Ishikawa (cell line): Measurements from ENCODE around the gene STEAP1.
A peak's percentile ranks its signal among the peaks of the same experiment; 100 is the strongest.

Experiments used
- CEBPB ChIP-seq: IDR thresholded peaks from 2 replicates; pipeline ENCODE4 v1.6.1; 2012
- CREB1 ChIP-seq: IDR thresholded peaks from 2 replicates; pipeline ENCODE4 v1.6.1; 2012; ENCODE audit warnings: low read depth
- EGR1 ChIP-seq: IDR thresholded peaks from 2 replicates; pipeline ENCODE4 v1.6.1; 2012
- EP300 ChIP-seq: IDR thresholded peaks from 2 replicates; pipeline ENCODE4 v1.6.1; 2012; ENCODE audit warnings: borderline replicate concordance
- FOXM1 ChIP-seq: IDR thresholded peaks from 2 replicates; pipeline ENCODE4 v1.6.1; 2012; ENCODE audit warnings: low read depth, borderline replicate concordance
- NFIC ChIP-seq: IDR thresholded peaks from 2 replicates; pipeline ENCODE4 v1.6.1; 2012
- RAD21 ChIP-seq: IDR thresholded peaks from 2 replicates; pipeline ENCODE4 v1.6.1; 2012; ENCODE audit warnings: low read depth
- TAF1 ChIP-seq: IDR thresholded peaks from 2 replicates; pipeline ENCODE4 v1.6.1; 2012; ENCODE audit warnings: low read depth, mild to moderate bottlenecking
- TCF12 ChIP-seq: IDR thresholded peaks from 2 replicates; pipeline ENCODE4 v1.6.1; 2012; ENCODE audit warnings: low read depth
- TEAD4 ChIP-seq: IDR thresholded peaks from 2 replicates; pipeline ENCODE4 v1.6.1; 2012
- YY1 ChIP-seq: IDR thresholded peaks from 2 replicates; pipeline ENCODE4 v1.6.1; 2012; ENCODE audit warnings: low read depth
- ZBTB7A ChIP-seq: IDR thresholded peaks from 2 replicates; pipeline ENCODE4 v1.6.1; 2012; ENCODE audit warnings: low read depth
- TF ChIP-seq, protein P1 (sequence below): IDR thresholded peaks from 2 replicates; pipeline ENCODE4 v1.6.1; 2012; ENCODE audit warnings: low read depth, mild to moderate bottlenecking
- TF ChIP-seq, protein P2 (sequence below): IDR thresholded peaks from 2 replicates; pipeline ENCODE4 v1.6.1; 2012
- TF ChIP-seq, protein P3 (sequence below): IDR thresholded peaks from 2 replicates; pipeline ENCODE4 v1.6.1; 2012

The STEAP1 gene

DNA sequence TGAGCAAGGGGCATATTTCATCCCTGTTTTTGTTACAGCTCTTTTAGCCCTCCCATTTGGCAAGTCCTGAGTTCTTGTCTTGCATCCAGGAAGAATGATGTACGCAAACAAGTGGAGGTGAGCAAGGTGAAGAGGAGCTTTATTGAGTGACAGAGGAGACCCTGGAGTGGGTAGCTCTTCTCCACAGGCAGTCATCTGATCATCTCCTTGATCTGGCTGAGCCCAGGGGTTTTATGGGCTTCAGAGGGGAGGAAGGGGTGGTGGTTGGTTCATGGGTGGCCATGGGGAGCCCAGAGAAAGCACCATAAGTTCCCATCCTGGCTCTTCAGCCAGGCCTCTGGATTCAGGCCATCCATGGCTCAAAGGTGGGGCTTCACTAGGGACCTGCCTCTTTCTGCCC, 21.9 kb downstream of the STEAP1 start:
- TF ChIP-seq TEAD4 (no peak), TCF12 (no peak)

DNA sequence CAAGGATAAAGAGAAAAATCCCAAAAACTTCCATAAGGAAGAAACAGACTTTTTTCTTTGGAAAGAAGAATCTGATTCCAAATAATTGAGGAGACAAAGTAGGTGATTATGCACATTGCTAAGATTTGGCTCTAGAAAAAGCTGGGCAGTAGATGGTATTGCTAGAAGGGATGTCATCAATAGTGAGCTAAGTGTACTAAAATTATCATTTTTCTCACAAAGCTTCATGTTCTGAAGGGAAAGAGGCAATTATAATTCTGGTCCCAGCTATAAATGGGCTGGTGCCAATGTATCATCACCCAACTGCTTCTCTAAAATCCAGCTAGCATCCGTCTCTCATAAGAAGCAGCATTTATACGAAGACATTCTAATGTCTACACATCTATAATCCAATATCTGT, 23.9 kb downstream of the STEAP1 start:
- TF ChIP-seq FOXM1 (no peak), TAF1 (no peak), RAD21 (no peak), CREB1 (no peak), EP300 (no peak), TEAD4 (no peak), YY1 (no peak), NFIC (no peak), TCF12 (no peak), ZBTB7A (no peak), CEBPB (no peak), EGR1 (no peak)
- TF ChIP-seq, protein P1, sequence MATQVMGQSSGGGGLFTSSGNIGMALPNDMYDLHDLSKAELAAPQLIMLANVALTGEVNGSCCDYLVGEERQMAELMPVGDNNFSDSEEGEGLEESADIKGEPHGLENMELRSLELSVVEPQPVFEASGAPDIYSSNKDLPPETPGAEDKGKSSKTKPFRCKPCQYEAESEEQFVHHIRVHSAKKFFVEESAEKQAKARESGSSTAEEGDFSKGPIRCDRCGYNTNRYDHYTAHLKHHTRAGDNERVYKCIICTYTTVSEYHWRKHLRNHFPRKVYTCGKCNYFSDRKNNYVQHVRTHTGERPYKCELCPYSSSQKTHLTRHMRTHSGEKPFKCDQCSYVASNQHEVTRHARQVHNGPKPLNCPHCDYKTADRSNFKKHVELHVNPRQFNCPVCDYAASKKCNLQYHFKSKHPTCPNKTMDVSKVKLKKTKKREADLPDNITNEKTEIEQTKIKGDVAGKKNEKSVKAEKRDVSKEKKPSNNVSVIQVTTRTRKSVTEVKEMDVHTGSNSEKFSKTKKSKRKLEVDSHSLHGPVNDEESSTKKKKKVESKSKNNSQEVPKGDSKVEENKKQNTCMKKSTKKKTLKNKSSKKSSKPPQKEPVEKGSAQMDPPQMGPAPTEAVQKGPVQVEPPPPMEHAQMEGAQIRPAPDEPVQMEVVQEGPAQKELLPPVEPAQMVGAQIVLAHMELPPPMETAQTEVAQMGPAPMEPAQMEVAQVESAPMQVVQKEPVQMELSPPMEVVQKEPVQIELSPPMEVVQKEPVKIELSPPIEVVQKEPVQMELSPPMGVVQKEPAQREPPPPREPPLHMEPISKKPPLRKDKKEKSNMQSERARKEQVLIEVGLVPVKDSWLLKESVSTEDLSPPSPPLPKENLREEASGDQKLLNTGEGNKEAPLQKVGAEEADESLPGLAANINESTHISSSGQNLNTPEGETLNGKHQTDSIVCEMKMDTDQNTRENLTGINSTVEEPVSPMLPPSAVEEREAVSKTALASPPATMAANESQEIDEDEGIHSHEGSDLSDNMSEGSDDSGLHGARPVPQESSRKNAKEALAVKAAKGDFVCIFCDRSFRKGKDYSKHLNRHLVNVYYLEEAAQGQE: no peak

DNA sequence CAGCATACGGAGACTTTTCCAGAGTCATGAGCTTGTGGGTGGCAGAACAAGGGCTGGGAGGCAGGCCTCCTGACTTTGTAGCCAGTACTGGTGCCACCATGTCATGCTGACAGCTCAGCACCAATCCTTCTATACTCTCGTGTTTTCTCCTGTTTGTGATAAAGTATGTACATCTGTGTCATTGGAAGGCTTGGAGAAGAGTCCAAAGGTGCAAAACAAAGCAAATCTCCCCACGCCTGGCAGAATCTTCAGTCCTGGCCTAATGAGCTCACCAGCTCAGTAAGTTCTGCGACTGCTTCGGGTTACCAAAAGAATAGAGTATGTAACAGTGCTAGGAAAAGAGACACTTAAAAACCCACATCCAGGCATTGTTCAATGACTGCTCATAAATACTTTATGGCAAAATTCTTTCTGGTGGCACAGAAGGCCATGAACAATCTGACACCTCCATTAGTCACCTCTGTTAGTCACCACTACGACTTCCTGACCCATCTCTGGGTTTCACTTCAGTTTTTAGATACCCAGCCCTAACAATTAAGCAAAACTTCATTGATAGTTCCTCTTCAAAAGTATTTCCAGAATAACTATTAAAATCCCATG, 24.5 kb downstream of the STEAP1 start:
- TF ChIP-seq, protein P2, sequence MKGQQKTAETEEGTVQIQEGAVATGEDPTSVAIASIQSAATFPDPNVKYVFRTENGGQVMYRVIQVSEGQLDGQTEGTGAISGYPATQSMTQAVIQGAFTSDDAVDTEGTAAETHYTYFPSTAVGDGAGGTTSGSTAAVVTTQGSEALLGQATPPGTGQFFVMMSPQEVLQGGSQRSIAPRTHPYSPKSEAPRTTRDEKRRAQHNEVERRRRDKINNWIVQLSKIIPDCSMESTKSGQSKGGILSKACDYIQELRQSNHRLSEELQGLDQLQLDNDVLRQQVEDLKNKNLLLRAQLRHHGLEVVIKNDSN: no peak
- TF ChIP-seq, protein P3, sequence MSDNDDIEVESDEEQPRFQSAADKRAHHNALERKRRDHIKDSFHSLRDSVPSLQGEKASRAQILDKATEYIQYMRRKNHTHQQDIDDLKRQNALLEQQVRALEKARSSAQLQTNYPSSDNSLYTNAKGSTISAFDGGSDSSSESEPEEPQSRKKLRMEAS: no peak
- no peak for TF ChIP-seq NFIC
- no peak for TF ChIP-seq EGR1
- TF ChIP-seq EP300: peak; percentile 9; the same call in 1 of the 2 replicates
- TF ChIP-seq, protein P1: no peak
- no peak for TF ChIP-seq TAF1
- TF ChIP-seq ZBTB7A: no peak
- TF ChIP-seq YY1: no peak
- TF ChIP-seq FOXM1: no peak
- TF ChIP-seq RAD21: no peak
- TF ChIP-seq TEAD4: peak; percentile 25; the same call in 1 of the 2 replicates
- TF ChIP-seq CEBPB: no peak
- no peak for TF ChIP-seq CREB1
- TF ChIP-seq TCF12: no peak

DNA sequence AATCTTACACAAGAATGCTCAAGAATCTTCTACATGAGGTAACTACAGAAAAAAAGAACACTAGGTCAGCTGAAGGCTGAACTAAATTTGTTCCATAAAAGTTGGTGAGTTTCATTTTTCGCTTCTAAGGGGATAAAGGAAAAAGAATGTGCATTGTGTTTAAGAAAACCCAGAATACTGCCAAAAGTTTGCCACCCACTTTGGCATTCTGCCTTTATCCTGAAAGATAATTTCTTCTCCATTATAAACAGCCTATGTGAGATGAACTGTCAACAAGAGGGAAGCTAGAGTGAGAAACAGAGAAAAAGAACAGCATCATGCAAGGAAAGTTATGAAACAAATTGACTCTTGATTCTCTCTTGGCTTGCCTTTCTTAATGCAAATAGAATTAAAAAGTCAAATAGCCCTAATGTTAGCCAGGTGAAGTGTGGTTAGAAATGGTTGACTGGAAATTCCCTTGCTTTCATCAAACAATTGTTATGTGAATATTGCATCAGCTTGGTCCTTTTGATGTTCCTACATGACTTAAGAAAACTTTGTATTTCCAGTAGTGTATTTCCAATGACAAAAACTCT, 25.8 kb downstream of the STEAP1 start:
- TF ChIP-seq TEAD4 (no peak), CREB1 (no peak), NFIC (peak; percentile 70)

DNA sequence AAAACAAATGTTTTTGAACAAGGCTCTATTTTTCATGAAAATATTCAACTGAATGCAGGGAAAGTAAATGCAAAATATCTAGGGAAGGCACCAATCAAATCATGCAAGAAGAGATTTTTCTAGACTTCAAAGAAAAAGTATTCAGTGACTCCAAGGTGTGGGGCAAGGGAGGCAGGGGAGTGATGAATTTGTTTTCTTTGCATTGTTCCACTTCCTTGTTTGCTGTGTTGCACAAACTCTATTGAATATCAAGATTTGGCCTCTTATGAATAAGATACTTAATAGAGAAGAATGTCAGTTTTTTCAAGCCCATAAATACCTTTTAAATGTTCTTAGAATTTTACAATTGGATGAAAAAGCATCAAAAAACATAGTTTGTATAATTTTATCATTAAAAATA, 26.4 kb downstream of the STEAP1 start:
- no peak for TF ChIP-seq EGR1
- no peak for TF ChIP-seq CREB1
- no peak for TF ChIP-seq TAF1
- TF ChIP-seq ZBTB7A: no peak
- no peak for TF ChIP-seq TCF12
- no peak for TF ChIP-seq CEBPB
- TF ChIP-seq, protein P2: no peak
- TF ChIP-seq TEAD4: no peak
- no peak for TF ChIP-seq EP300
- TF ChIP-seq, protein P3: no peak
- no peak for TF ChIP-seq NFIC
- TF ChIP-seq YY1: no peak
- TF ChIP-seq, protein P1: no peak
- TF ChIP-seq FOXM1: no peak
- no peak for TF ChIP-seq RAD21
